Measurements from ENCODE around the gene CAT.
A peak's percentile ranks its signal among the peaks of the same experiment; 100 is the strongest.

The CAT gene

DNA sequence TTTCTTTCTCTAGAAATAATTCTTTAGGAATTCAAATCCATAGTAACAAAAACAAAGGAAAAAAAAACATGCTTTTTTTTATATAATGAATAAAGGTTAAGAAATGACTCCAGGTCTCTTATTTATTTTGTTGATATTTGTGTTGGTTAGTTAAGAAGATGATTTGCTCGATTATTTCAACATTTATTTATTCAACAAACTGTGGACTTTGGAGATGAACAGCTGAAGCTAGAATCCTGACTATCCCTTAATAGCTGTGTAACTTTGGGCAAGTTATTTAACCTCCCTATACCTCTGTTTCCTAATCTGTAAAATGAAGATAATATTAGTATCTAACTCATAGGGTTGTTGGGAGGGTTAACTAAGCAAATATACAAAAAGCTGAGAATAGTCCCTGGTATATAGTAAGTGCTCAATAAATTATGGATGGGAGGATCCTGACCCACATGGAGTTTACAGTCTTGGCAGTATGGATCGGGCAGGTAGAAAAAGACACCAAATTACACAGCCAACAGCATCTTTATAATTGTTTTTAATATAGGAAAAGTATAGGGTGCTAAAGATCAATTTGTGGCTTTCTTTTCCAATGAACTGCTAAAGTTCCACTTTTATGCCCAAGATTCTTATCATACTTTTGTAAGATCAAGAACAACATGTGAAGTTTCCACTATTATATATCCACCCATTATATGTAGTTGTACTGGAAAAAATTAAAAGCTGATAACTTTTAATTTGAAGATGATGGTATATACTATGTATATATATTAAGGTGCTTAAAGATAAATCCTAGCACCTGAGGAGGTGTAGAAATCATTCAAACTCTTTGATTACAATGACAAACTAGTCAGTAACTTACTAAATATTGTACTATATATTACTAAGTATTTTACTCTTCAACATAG, 1.3 kb upstream of the CAT start:
- no peaks in the 10 kb centered on the region; the same call in none of the 2 replicates for H3K36me3 ChIP-seq
- DNase-seq, result no peak
- no peak overlapping the region for H3K27ac ChIP-seq
- no peaks in the 10 kb centered on the region for H3K27me3 ChIP-seq (ENCODE audit: insufficient read depth, low read depth, severe bottlenecking)
- TF ChIP-seq, protein P1, sequence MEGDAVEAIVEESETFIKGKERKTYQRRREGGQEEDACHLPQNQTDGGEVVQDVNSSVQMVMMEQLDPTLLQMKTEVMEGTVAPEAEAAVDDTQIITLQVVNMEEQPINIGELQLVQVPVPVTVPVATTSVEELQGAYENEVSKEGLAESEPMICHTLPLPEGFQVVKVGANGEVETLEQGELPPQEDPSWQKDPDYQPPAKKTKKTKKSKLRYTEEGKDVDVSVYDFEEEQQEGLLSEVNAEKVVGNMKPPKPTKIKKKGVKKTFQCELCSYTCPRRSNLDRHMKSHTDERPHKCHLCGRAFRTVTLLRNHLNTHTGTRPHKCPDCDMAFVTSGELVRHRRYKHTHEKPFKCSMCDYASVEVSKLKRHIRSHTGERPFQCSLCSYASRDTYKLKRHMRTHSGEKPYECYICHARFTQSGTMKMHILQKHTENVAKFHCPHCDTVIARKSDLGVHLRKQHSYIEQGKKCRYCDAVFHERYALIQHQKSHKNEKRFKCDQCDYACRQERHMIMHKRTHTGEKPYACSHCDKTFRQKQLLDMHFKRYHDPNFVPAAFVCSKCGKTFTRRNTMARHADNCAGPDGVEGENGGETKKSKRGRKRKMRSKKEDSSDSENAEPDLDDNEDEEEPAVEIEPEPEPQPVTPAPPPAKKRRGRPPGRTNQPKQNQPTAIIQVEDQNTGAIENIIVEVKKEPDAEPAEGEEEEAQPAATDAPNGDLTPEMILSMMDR (IDR thresholded peaks at IDR 0.05; ENCODE audit: low read depth, low read length), result no peak
- H3K4me3 ChIP-seq (ENCODE audit: low read depth, low read length), result no peak overlapping the region
- no peaks in the 10 kb centered on the region for H3K9me3 ChIP-seq (ENCODE audit: severe bottlenecking)

DNA sequence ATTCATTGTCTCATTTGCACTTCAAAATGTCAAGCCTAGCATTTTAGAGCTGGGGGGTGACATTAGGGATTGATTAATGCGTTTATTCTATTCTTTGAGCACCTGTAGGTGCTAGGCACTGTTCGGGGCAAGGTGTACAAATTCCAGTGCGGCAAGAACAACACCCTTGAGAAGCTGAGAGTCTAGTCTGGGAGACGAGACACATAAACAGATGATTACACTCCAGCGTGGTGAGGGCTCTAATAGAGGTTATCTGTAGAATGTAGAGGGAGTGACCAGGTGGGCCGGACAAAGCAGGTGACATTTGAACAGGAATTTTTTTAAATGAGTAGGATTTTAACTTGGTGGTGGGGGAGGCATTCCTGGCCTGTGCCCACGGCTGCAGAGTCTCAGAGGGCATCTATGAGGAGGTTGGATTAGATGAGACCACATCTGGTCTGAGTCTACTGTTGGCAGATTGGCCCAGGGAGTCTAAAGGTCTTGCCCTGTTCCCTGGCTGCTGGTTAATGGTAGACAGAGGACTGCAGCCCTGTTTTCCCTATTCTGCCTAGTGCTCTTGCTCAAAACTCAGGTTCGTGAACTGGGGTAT, 970 bp downstream of the CAT start:
- peak overlapping the region; percentile 82; the same call in 1 of the 2 replicates for H3K27ac ChIP-seq
- TF ChIP-seq, protein P1 (IDR thresholded peaks at IDR 0.05; ENCODE audit: low read depth, low read length), result no peak
- no peaks in the 10 kb centered on the region for H3K27me3 ChIP-seq (ENCODE audit: insufficient read depth, low read depth, severe bottlenecking)
- no peaks in the 10 kb centered on the region for H3K9me3 ChIP-seq (ENCODE audit: severe bottlenecking)
- DNase-seq, result no peak
- peak overlapping the region; percentile 59 for H3K4me3 ChIP-seq (ENCODE audit: low read depth, low read length)
- no peaks in the 10 kb centered on the region; the same call in none of the 2 replicates for H3K36me3 ChIP-seq

DNA sequence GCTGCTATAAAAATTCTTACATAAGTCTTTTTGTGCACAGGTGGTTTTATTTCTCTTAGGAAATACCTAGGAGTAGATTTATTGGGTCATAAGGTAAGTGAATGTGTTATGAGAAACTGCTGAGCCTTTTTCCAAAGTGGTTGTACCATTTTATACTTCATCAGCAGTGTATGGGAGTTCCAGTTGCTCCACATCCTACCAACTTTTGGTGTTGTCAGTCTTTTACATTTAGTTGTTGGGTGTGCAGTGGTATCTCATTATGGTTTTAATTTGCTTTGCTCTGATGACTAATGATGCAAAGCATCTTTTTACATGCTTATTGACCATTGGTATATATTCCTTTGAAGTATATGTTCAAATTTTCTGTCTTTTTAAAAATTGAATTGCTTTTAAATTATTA, 3.1 kb downstream of the CAT start:
- TF ChIP-seq, protein P1 (IDR thresholded peaks at IDR 0.05; ENCODE audit: low read depth, low read length), result no peak
- no peak for DNase-seq
- H3K9me3 ChIP-seq (ENCODE audit: severe bottlenecking), result no peaks in the 10 kb centered on the region
- H3K27ac ChIP-seq, result no peak overlapping the region
- no peak overlapping the region for H3K4me3 ChIP-seq (ENCODE audit: low read depth, low read length)
- H3K36me3 ChIP-seq, result no peaks in the 10 kb centered on the region; the same call in none of the 2 replicates
- H3K27me3 ChIP-seq (ENCODE audit: insufficient read depth, low read depth, severe bottlenecking), result no peaks in the 10 kb centered on the region

DNA sequence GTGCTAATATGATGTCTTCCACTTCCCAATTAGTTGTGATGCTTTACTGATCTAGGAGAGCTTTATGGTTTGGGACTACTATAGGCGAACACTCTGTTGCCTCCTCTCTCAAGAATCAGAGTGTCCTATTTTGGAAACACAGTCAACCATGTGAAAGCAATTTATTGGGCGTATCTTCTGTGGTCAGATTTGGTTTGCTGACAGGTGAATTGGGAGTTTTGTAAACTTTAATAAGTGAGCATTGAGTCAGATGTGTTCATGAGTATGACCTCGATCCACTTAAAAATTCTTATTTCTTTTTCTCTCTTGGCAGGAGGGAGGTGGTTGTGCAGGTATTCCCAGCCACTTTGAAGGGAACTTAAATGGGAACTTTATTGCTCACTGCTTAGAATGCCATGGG, 4.4 kb downstream of the CAT start:
- H3K9me3 ChIP-seq (ENCODE audit: severe bottlenecking), result no peaks in the 10 kb centered on the region
- H3K36me3 ChIP-seq, result no peaks in the 10 kb centered on the region; the same call in none of the 2 replicates
- TF ChIP-seq, protein P1 (IDR thresholded peaks at IDR 0.05; ENCODE audit: low read depth, low read length), result no peak
- no peaks in the 10 kb centered on the region for H3K27me3 ChIP-seq (ENCODE audit: insufficient read depth, low read depth, severe bottlenecking)
- H3K27ac ChIP-seq, result no peak overlapping the region
- no peak for DNase-seq
- H3K4me3 ChIP-seq (ENCODE audit: low read depth, low read length), result no peak overlapping the region

DNA sequence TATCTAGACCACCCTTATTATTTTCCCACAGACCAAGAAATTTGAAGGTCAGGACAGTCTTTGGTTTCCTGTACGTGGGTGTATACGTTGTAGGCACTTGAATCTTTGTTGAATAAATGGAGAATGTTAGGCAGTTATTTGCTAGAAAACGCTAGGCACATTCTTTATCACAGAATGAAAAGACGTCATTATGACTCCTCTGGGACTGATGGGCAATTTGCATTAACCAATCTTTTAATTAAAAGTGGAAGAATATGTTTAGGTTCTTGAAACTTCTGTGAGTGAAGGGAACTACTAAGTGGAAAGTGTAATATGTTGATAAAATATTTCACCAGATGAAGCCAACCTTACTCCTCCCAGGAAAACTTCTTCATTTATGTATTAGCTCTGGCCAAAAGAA, 5.7 kb downstream of the CAT start:
- peaks cover 5% of the 10 kb centered on the region for H3K36me3 ChIP-seq
- H3K27me3 ChIP-seq (ENCODE audit: insufficient read depth, low read depth, severe bottlenecking), result no peaks in the 10 kb centered on the region
- TF ChIP-seq, protein P1 (IDR thresholded peaks at IDR 0.05; ENCODE audit: low read depth, low read length), result no peak
- H3K9me3 ChIP-seq (ENCODE audit: severe bottlenecking), result no peaks in the 10 kb centered on the region
- no peak overlapping the region for H3K4me3 ChIP-seq (ENCODE audit: low read depth, low read length)
- DNase-seq, result no peak
- H3K27ac ChIP-seq, result no peak overlapping the region
